HG03039 (cell line): ENCODE results near the gene GAS7.

Experiments used
- ATAC-seq: cut with Tn5 transposase; IDR thresholded peaks from one replicate; pipeline ENCODE4 v1.9.1; 2021; ENCODE audit warnings: mild to moderate bottlenecking, moderate library complexity; ENCODE audit not compliant: unreplicated experiment

The GAS7 gene

DNA sequence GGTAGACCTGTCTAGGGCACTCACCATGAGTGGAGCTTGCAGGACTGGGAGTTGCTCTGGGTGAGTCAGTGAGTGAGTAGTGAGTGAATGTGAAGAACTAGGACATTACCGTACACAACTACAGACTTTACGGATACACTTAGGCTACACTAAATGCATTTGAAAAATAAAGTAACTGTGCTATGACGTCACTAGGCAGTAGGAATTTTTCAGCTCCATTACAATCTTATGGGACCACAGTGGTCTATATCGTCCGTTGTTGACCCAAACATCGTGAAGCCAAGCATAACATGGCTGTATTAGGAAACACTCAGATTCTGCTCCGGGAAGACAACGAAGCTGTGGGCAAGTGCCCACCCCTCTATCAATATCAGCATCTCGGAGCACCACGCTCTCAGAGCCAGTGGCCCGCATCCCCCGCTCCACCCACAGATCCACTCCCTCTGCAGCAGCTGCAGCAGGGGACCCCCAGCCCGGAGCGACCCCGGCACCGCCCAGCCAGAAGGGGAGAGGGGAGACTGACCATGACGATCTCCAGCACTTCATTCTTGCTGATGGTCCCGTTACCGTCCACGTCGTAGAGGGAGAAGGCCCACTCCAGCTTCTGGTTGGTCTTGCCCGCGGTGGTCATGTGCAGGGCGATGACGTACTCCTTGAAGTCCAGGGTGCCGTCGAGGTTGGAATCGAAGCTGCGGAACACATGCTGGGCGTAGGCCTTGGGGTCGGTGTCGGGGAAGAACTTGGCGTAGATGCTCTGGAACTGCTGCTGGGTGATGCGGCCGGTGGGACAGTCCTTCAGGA, 293.9 kb downstream of the GAS7 start:
- no peak for ATAC-seq

GRCh38 chr17:9902120-9902519, 296.3 kb downstream of the GAS7 start:
- ATAC-seq, result no peak

GRCh38 chr17:9900784-9901183, 297.6 kb downstream of the GAS7 start:
- ATAC-seq, result no peak

DNA sequence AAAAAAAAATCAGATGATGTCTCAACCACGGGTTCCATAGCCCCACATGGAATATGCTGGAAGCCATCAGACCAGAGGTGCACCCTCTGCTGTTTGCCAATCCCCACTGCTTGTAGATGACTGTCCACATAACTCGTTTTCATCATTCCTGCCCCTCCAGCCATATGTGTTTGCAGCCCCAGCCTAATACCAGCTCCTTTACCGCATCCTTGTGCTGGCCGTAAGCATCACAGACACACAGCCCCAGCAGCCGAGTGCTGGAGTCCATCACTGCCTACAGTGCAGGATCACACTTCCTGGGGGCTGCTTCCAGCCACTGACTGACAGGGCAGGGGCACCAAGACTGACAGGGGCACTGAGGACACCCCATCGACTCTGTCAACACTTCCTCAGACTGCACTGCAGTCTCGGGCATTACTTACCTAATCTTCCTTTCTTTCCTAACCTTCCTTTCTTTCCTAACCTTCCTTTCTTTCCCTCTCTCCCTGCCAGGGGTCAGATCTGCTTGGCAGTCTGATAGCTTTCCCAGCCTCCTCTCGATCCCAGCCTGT, 298.3 kb downstream of the GAS7 start:
- ATAC-seq, result no peak

DNA sequence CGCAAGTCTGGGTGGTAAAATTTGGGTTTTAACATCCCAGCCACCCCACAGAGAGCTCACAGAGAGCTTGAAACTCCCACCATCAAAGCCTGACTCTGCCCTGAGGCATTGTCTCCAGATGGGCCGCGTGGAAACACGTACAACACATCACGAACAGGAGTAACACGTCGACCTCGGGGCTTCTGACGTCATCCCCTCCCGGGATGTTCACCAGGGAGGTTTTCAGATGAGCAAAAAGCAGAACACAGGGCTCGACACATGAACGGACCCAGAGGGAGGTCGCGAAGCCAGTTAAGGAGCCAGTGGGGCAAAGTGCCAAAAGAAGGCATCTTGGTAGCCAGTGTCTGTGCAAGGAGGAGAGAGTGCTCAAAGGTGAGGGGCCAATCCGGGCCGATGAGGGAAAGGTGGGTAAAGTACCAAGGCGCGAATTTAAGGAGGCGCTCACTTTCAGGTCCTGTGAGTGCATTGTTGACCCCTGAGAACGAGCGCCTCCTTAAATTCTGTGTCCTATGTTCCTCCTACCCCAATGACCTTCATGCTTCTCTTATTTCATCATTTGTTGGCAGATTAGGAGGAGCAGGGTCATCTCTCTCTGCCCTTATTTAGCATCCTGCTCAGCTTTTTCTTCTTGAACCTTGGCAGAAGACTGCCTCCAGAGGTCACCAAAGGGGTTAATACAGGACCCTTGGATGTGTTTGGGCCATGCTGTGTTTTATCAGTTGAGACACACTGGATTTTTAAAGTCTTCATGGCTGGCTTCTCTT, 298.9 kb downstream of the GAS7 start:
- ATAC-seq, result no peak

DNA sequence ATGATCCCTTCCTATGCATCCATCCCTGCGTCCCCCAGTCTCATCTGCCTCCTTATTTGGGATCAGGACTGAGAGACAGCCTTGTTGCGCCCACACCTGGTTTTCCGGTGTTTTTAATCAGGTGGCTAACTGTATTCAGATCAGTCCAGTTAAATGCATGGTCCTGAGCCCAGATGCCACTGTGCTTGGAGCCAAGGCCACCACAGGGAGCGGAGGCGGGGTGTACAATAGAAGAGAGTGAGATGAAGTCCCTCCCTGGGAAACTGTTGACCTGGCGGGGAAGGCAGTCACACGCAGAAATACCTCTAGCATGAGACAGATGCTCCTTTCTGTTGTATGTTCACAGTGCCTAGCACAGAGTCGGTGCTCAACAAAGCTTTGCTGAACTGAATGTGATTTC, 299.6 kb downstream of the GAS7 start:
- ATAC-seq, result no peak

DNA sequence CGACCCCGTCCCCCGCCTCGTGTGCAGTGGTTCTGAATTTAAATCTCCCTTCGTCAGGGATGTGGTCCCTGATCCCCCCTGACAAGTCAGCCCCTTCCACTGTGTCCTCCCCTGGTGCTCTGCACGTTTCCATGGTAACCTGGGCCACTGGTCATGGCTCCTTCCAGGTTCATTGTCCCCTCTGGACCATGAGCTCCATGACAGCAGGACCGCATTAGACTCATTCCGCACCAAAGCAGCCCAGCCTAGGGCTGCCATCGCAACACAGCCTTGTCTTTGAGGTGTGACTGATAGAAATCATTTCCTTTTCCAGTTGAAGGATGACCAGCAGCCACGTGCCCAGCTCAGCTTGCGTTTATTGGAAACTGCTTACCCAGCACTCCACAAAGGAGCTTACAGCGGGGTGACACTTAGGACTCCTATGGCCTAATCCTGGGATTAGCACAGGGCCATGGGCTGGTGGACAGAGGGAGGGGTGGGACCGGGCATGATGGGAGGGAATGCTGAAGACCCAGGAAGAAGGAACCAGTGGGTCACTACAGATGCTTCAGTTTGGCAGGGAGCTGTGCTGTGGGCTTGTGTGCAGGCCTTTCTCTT, 300.9 kb downstream of the GAS7 start:
- no peak for ATAC-seq

- ATAC-seq, result no peak
Observed at GRCh38 chr17:9895923-9896322, 302.5 kb downstream of the GAS7 start.

DNA sequence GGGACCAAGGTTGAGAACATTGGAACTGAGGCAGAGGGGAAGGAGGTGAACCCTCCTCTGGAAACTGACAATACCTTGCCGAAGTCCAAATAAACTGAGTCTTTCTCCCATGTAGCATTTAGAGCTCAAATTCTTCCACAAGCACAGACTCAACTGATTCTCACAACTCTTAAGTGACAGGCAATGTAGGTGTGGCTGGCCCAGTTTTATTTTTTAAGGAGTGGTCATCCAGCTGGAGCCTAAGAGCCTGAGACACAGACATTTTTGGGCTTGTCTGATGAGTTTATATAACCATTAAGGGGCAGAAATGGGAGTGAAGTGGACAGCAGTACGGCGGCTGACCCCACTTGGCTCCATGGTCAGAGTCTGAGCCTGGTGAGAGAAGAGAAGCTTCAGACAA, 304.2 kb downstream of the GAS7 start:
- ATAC-seq, result no peak

DNA sequence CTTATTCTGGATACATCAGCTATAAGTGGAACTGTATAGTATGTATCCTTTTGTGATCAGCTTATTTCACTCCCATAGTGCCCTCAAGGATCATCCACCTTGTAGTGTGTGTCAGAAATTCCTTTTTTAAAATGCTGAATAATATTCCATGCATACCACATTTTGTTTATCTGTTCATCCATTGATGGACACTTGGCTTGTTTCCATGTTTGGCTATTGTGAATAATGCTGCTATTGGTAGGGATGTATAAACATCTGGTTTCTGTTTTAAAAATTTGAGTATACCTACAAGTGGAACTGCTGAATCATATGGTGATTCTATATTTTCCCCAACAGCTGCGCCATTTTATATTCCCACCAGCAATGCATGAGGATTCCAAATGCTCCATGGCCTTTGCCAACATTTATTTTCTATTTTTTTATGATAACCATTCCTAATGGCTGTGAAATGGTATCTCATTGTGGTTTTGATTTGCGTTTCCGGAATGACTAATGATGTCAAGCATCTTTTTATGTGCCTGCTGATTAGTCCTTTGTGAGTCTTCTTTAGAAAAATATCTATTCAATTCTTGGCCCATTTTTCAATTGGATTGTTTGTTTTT, 304.9 kb downstream of the GAS7 start:
- no peak for ATAC-seq

- no peak for ATAC-seq
Observed at GRCh38 chr17:9890124-9890523, 308.3 kb downstream of the GAS7 start.

DNA sequence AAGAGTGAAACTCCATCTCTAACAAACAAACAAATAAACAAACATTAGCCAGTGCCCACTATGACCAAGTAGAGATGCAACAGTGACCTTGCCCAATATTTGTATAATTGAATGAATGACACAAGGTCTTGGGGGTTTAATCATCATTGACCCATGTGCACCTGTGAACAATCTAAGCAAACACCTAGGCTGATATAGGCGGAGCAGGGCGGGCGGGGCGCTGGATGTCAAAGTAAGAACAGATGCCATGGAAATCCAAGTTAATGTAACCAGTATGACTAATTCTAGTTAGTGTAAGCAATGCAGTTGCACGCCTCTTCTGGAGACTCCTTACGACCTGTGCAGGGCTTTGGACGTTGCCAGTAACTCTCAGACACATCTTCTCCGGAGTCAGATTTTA, 310.9 kb downstream of the GAS7 start:
- ATAC-seq, result no peak

DNA sequence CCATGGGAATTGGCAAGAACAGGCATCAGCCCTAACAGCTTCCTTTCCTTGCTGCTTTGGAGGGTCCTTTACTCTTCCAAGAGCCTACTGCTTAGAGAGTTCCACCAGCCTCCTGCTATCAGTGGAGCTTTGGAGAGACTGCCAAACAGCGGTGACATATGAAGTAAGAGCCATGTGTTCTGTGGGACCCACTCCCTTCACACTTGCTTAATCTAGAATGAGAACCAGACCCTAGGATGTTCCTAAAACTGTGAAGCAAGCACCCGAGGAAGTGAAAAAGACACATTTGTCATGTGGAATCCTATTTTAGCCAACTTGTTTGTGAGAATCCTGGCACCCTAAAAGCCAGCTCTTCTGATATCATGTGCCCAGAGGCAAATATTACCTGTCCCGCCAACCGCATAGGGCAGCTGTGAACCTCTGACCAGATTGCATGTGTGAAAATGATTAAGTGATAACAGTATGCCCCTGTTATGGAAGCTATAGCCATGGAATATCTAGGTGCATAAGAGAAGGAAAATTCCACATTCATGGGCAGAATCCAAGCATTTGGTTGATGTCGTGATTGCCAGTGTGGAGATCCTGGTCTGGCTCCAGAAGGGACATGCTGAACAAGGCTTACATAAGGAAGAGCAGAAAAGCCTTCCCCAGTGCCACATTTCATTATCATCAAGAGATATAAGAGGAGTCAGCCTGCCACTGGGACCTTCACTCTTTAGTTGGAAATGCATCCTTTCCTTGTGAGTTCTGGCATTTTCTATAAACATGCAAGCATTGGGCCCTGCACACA, 312.1 kb downstream of the GAS7 start:
- ATAC-seq, result no peak

DNA sequence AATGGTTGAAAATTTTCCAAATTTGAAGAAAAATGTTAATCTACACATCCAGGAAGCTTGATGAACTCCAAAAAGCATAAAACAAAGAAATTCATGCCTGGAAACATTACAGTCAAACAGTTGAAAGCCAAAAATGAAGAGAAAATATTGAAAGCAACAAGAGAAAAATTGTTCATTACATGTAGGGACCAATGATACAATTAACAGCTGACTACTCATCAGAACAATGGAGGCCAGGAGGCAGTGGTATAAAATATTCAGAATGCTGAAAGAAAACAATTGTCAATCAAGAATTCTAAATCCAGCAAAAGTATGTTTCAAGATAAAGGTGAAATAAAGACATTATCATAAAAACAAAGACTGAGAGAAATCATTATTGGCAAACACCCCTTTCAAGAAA, 315.0 kb downstream of the GAS7 start:
- no peak for ATAC-seq

DNA sequence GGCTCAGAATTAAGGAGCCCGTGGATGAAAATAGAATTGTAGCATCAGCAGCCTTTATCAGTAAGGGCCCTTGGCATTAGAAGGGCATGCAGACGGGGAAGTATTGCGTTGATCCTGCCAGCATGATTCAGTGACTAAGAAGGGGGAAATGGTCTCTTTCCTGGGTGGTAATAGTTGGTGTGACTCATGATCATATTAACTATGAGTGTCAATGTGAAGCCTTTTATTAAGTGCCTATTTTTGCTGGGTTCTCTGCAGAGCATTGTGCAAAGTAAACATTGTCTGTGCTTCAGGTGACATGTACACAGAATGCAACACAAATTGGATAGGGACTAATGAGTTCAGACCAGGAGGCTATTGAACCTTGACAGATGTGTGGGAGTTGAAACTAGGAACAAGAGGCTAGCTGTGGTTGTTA, 317.8 kb downstream of the GAS7 start:
- no peak for ATAC-seq

DNA sequence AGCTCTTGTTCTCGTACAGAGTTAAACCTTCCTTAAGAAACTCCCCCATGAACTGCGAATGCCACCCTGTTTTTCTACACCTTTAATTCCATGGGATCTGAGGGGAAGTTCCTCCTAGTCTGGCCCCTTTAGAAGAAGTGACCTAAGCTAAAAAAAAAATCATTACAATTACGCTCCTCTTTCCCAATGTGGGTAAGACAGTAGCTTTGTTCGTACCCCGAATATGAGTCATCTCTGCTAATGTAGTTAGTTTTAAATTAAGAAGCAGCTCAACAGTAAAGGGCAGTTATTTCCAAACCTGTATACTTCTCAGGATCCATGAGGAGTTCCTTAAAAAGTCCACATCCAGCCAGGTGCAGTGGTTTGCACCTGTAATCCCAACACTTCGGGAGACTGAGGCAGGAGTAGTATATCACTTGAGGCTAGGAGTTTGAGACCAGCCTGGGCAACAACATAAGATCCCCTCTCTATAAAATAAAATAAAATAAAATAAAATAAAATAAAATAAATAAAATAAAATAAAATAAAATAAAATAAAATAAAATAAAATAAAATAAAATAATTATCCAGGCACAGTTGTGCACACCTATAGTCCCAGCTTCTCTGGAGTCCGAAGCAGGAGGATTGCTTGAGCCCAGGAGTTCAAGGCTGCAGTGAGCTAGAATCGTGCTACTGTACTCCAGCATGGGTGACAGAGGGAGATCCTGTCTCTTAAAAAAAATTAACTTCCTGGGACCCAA, 319.4 kb downstream of the GAS7 start:
- ATAC-seq, result no peak

DNA sequence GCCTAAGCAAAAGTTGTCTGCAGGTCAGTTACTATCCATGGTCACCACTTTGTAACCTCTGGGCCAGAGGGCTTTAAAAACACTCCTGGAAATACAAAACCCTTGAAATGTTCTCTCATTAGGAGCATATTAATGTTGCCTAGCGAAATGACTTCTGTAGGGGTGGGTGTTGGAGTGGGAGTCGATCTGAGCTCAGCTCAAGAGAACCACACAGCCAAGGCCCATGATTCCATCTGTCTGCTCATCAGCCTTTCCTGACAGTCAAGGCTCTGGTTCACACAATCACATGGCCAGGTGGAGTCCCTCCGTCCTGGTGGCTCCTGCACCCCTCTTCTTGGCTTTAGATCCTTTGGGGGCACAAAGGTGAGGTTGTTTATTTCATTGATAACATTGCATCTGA, 320.1 kb downstream of the GAS7 start:
- no peak for ATAC-seq

GRCh38 chr17:9875441-9875840, 323.0 kb downstream of the GAS7 start:
- no peak for ATAC-seq

GRCh38 chr17:9874722-9875121, 323.7 kb downstream of the GAS7 start:
- ATAC-seq, result no peak

DNA sequence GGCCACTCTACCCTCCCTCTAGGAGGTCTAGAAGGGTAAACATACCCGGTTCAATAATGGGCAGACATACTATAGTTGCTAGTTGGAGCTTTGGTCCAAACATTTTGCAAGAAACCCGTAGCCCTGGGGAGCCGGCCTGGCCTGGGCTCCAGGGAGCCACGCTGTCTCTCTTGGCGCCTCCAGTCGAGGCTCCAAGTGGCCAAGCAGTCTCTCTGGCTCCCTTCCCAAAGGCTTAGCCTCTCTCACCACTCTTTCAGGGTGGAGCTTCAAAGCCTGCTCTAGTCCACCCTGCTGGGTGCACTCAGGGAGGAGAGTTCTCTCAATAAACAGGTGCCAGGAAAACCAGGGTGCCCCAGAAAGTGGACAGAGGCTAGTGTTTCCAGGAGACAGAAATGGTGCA, 325.6 kb downstream of the GAS7 start:
- no peak for ATAC-seq
